Breast epithelium (tissue), 3 donors: Measurements from ENCODE around the gene ANO2.

ENCODE experiments used
- CTCF ChIP-seq, 3 donors: fragments of 450-650 bp; IDR thresholded peaks; one replicate each; pipeline ENCODE4 v1.5.1; 2016 to 2017; ENCODE audit warnings: antibody characterized with exemption in 3 of 3, mild to moderate bottlenecking in 3 of 3, moderate library complexity in 3 of 3
- POLR2AphosphoS5 ChIP-seq, 3 donors: sonication (generic); formaldehyde crosslinking; IDR thresholded peaks; one replicate each; pipeline ENCODE4 v1.6.1; 2017; ENCODE audit warnings: antibody characterized with exemption in 3 of 3

- TF ChIP-seq POLR2AphosphoS5 (IDR thresholded peaks at IDR 0.05) (no peak), CTCF (IDR thresholded peaks at IDR 0.05) (no peak)
Measured at GRCh38 chr12:5881101-5881606, 63.9 kb downstream of the ANO2 start.
